Measurements from ENCODE around the gene FNIP2. TPM values are rescaled to one million over a fixed set of nuclear protein-coding genes. Genes with fewer than 3 reads are reported as not detected.

The FNIP2 gene
- total and polyA plus RNA-seq, 9 donors: 8.8 to 18.5 (median 13.3) TPM

DNA sequence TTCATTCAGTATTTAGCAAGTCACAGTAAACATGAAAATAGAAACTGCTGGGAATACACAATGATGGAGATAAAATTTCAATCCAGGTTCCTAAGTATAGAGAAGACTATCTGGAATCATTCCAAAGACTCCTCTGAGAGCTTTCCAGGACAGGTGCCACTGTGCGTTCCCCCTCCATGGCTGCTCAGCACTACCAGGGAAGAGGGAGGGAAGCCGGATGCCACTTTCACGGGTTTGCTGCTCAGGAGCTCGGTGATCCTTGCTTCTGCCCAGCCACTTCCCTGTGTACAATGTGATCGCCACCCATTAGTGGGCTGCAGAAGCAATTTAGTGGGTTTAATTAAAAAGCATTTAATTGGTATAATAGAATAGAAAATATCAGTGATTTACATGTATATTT lies 94.5 kb downstream of the FNIP2 start:
- H3K4me3 ChIP-seq (ENCODE audit: low read length): no peak overlapping the region
- DNase-seq: no peak
- H3K27ac ChIP-seq (ENCODE audit: low read length): no peak overlapping the region
- H3K36me3 ChIP-seq (ENCODE audit: control insufficient read depth, insufficient read depth, low read length): peaks cover 18% of the 10 kb centered on the region
- H3K9me3 ChIP-seq (replicated peaks; ENCODE audit: control insufficient read depth, low read depth, low read length): no peaks in the 10 kb centered on the region
- WGBS (ENCODE audit: insufficient coverage): 86% methylated on average over 1 of the region's 5 CpGs
- no peaks in the 10 kb centered on the region for H3K27me3 ChIP-seq (ENCODE audit: control insufficient read depth, insufficient read depth, low read length)
- H3K4me1 ChIP-seq (ENCODE audit: control insufficient read depth, insufficient read depth, low read length): no peaks in the 10 kb centered on the region

DNA sequence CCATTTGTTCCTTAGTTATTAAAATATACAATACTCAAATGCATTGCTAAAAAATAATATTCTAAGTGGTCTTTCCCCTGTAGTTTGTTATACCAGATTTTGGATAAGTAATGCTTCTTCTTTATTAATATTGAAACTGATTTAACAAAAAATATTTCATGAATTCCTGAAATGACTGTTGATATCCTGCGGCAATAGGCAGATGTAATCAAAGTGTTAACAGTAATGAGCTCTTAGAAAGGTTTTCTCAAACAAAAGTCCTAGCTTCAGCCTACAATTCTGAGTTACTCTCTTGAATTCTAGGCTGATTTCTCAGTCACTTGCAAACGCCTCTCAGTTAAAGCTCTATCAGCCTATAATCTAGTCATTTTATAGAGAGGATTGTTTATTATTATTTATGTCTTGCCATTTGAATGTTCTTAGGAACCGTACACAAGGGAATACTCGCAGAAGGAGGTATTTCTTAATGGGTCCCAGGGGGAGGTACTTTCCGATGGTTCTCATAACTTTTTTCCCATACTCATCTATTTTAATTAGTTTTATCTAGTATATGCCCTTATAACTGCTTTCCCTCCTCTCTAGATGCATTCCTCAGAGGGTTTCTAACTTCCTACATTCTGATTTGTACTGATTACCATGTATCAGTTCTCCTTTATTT lies 96.8 kb downstream of the FNIP2 start:
- H3K27ac ChIP-seq (ENCODE audit: low read length): no peak overlapping the region
- WGBS (ENCODE audit: insufficient coverage): 67% methylated on average over 1 of the region's 5 CpGs
- peaks cover 2% of the 10 kb centered on the region for H3K4me1 ChIP-seq (ENCODE audit: control insufficient read depth, insufficient read depth, low read length)
- no peaks in the 10 kb centered on the region for H3K27me3 ChIP-seq (ENCODE audit: control insufficient read depth, insufficient read depth, low read length)
- H3K36me3 ChIP-seq (ENCODE audit: control insufficient read depth, insufficient read depth, low read length): peaks cover 32% of the 10 kb centered on the region
- DNase-seq: peak; percentile 20
- H3K4me3 ChIP-seq (ENCODE audit: low read length): no peak overlapping the region
- H3K9me3 ChIP-seq (replicated peaks; ENCODE audit: control insufficient read depth, low read depth, low read length): no peaks in the 10 kb centered on the region

DNA sequence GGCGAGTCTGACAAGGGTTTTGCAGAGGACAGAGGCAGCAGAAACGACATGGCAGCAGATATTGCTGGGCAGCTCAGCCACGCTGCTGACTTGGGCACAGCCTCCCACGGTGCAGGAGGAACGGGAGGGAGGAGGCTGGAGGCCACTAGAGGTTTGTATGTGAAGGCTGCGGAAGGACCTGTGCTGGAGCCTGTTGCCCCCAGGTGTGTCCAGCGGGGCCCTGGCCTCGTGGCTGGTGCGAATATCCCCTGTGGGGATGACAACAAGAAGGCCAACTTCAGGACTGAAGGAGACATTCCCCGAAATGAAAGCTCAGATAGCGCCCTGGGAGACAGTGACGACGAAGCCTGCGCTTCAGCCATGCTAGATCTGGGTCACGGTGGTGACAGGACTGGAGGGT lies 100.2 kb downstream of the FNIP2 start:
- Histone ChIP-seq H3K4me1 (ENCODE audit: control insufficient read depth, insufficient read depth, low read length) (peaks cover 3% of the 10 kb centered on the region), H3K9me3 (replicated peaks; ENCODE audit: control insufficient read depth, low read depth, low read length) (no peaks in the 10 kb centered on the region), H3K27me3 (ENCODE audit: control insufficient read depth, insufficient read depth, low read length) (no peaks in the 10 kb centered on the region), H3K4me3 (ENCODE audit: low read length) (no peak overlapping the region), H3K36me3 (ENCODE audit: control insufficient read depth, insufficient read depth, low read length) (peaks cover 28% of the 10 kb centered on the region), H3K27ac (ENCODE audit: low read length) (no peak overlapping the region)
- no peak for DNase-seq
- 97% methylated on average over 15 of the region's 15 CpGs for WGBS (ENCODE audit: insufficient coverage)

DNA sequence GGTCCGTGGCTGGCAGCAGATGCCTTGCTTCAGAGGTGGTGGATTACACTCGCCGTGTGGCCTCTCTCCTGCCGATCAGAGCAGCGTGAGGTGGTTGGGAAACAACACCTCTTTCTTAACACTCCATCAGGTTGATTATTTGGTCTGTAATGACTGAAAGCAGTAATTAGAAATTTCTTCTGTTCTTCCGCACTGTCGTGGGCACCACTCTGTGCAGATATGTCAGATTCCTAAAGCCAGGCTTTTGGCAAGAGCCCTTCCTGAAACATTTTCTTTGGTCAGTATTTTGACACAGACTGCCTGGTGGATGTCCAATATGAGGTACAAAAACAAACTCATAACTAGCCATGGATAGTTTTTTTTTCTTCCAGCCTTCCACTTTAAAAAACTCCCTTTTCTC lies 100.9 kb downstream of the FNIP2 start:
- H3K27me3 ChIP-seq (ENCODE audit: control insufficient read depth, insufficient read depth, low read length): no peaks in the 10 kb centered on the region
- no peak overlapping the region for H3K4me3 ChIP-seq (ENCODE audit: low read length)
- H3K9me3 ChIP-seq (replicated peaks; ENCODE audit: control insufficient read depth, low read depth, low read length): no peaks in the 10 kb centered on the region
- peaks cover 28% of the 10 kb centered on the region for H3K36me3 ChIP-seq (ENCODE audit: control insufficient read depth, insufficient read depth, low read length)
- DNase-seq: no peak
- peaks cover 3% of the 10 kb centered on the region for H3K4me1 ChIP-seq (ENCODE audit: control insufficient read depth, insufficient read depth, low read length)
- H3K27ac ChIP-seq (ENCODE audit: low read length): no peak overlapping the region
- WGBS (ENCODE audit: insufficient coverage): 90% methylated on average over 2 of the region's 7 CpGs

DNA sequence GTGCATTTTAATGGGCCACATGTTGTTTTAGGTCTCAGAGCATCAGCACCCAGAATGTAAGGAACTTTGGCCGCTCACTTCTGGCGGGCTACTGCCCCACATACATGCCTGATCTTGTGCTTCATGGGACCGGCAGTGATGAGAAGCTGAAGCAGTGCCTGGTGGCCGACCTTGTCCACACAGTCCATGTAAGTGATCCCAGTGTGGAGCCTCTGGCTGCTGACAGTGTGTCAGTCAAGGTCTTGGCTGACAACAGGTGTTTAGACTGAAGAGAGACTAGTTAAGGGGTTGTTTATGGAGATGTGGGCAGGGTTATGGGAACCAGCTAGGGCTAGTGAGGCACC lies 101.4 kb downstream of the FNIP2 start:
- DNase-seq: peak; percentile 42
- Histone ChIP-seq H3K9me3 (replicated peaks; ENCODE audit: control insufficient read depth, low read depth, low read length) (no peaks in the 10 kb centered on the region), H3K4me1 (ENCODE audit: control insufficient read depth, insufficient read depth, low read length) (peaks cover 3% of the 10 kb centered on the region)

DNA sequence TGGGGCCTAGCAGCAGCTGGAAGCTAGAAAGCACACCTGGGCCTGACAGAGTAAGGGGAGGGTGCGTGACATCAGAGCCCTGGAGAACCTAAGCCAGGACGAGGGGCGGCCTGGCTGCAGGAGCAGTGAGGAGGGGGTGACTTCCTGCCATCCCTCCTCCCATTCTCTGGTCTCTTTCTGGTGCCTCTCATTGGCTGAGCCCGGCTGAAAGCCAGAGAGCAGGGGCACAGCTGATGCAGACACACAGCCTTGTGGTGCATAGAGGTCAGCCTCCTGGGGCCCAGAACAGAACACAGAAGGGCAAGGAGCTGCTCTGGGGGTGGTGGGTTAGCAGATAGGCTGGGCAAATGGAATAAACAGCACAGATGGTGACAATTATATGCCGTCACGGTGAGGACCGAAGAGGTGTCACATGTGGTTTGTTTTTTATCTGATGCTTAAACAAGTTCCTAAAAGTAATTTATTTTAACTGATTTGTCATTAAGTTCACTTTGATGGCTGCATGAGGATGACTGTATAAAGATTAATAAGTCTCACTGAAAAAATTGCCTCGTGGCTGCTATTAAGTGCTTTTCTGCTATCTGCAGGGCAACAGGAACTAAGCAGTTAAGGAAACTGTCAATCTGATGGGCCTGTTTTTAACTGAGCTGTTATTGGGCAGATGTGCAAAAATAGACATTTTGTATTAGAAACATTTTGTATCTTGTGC lies 102.0 kb downstream of the FNIP2 start:
- DNase-seq: no peak
- no peak overlapping the region for H3K27ac ChIP-seq (ENCODE audit: low read length)
- no peaks in the 10 kb centered on the region for H3K27me3 ChIP-seq (ENCODE audit: control insufficient read depth, insufficient read depth, low read length)
- peaks cover 3% of the 10 kb centered on the region for H3K4me1 ChIP-seq (ENCODE audit: control insufficient read depth, insufficient read depth, low read length)
- no peak overlapping the region for H3K4me3 ChIP-seq (ENCODE audit: low read length)
- 67% methylated on average over 3 of the region's 8 CpGs for WGBS (ENCODE audit: insufficient coverage)
- no peaks in the 10 kb centered on the region for H3K9me3 ChIP-seq (replicated peaks; ENCODE audit: control insufficient read depth, low read depth, low read length)
- H3K36me3 ChIP-seq (ENCODE audit: control insufficient read depth, insufficient read depth, low read length): peaks cover 28% of the 10 kb centered on the region

More for the DNA sequence above, 101.4 kb downstream of the FNIP2 start:
- H3K27me3 ChIP-seq (ENCODE audit: control insufficient read depth, insufficient read depth, low read length): no peaks in the 10 kb centered on the region
- no peak overlapping the region for H3K4me3 ChIP-seq (ENCODE audit: low read length)
- H3K36me3 ChIP-seq (ENCODE audit: control insufficient read depth, insufficient read depth, low read length): peaks cover 28% of the 10 kb centered on the region
- 64% methylated on average over 4 of the region's 4 CpGs for WGBS (ENCODE audit: insufficient coverage)
- H3K27ac ChIP-seq (ENCODE audit: low read length): no peak overlapping the region

DNA sequence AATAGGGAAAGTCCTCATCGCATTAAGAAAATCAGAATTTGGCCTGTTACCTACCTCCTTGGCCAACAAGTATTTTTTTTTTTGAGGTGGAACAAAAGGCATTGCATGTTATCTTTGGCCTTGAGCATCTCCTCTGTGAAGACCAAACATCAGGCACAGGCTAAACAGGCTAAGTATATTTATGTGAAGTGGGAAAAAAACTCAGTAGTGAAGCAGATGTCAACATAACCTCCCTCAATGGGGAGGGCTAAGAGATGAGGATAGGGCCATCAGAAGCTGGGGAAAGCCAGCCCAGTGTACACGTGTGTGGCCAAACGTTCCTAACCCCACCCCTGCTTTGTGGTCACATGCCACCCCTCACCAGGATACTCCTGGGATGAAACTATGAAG lies 102.5 kb downstream of the FNIP2 start:
- Histone ChIP-seq H3K4me1 (ENCODE audit: control insufficient read depth, insufficient read depth, low read length) (peaks cover 3% of the 10 kb centered on the region), H3K9me3 (replicated peaks; ENCODE audit: control insufficient read depth, low read depth, low read length) (no peaks in the 10 kb centered on the region), H3K36me3 (ENCODE audit: control insufficient read depth, insufficient read depth, low read length) (peaks cover 28% of the 10 kb centered on the region), H3K27ac (ENCODE audit: low read length) (no peak overlapping the region), H3K27me3 (ENCODE audit: control insufficient read depth, insufficient read depth, low read length) (no peaks in the 10 kb centered on the region), H3K4me3 (ENCODE audit: low read length) (no peak overlapping the region)
- no peak for DNase-seq
- WGBS (ENCODE audit: insufficient coverage): no CpG with 5 or more reads among the region's 3 CpGs

DNA sequence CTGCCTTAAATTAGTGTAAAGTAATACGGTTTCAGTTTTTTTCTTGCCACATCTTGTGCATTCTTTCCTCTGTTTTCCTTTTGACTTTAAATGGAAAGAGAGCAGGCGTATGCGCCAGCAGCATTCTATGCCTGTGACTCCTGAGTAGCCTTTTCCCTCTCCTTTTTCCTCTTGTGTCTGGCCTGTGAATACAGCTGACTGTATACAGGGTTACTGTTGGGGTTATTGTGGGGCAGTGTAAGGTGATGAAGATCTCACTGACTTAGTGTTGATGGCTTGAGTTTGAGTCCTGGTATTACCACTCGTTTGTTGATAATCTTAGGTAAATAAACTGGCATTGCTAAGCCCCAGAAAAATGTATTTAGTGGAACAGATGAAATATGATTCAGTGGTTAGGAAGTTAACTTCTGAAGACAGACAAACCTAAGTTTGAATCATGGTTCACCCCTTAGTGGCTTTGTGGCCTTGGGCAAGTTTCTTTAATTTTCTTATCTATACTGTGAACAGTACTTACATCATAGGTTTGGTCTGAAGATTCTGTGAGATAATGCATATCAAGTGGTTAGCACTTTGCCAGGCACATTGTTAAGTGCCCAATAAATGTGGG lies 105.1 kb downstream of the FNIP2 start:
- peak; percentile 79 for DNase-seq

DNA sequence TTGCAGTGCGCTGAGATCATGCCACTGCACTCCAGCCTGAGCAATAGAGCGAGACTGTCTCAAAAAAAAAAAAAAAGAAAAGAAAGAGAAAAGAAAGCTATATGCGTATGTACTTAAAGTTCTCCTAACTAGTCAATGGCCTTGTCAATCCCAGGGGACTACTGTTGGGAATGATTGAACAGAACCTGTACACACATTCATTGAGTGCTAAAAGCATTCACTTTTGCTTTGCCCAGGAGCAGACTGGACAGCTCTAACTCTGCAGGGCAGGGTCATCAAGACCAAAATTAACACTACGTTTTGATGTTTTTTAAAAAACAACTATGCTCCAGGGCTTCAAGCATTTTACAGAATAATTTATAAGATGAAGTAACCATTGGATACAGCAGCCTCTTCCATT lies 106.2 kb downstream of the FNIP2 start:
- no peak for DNase-seq
- Histone ChIP-seq H3K27me3 (ENCODE audit: control insufficient read depth, insufficient read depth, low read length) (no peaks in the 10 kb centered on the region), H3K27ac (ENCODE audit: low read length) (no peak overlapping the region), H3K4me3 (ENCODE audit: low read length) (no peak overlapping the region), H3K4me1 (ENCODE audit: control insufficient read depth, insufficient read depth, low read length) (peaks cover 3% of the 10 kb centered on the region), H3K9me3 (replicated peaks; ENCODE audit: control insufficient read depth, low read depth, low read length) (no peaks in the 10 kb centered on the region), H3K36me3 (ENCODE audit: control insufficient read depth, insufficient read depth, low read length) (peaks cover 11% of the 10 kb centered on the region)
- WGBS (ENCODE audit: insufficient coverage): 100% methylated on average over 1 of the region's 4 CpGs

More for the DNA sequence above, 105.1 kb downstream of the FNIP2 start:
- 60% methylated on average over 2 of the region's 4 CpGs for WGBS (ENCODE audit: insufficient coverage)
- no peak overlapping the region for H3K27ac ChIP-seq (ENCODE audit: low read length)
- peaks cover 3% of the 10 kb centered on the region for H3K4me1 ChIP-seq (ENCODE audit: control insufficient read depth, insufficient read depth, low read length)
- H3K36me3 ChIP-seq (ENCODE audit: control insufficient read depth, insufficient read depth, low read length): peaks cover 20% of the 10 kb centered on the region
- no peak overlapping the region for H3K4me3 ChIP-seq (ENCODE audit: low read length)
- no peaks in the 10 kb centered on the region for H3K9me3 ChIP-seq (replicated peaks; ENCODE audit: control insufficient read depth, low read depth, low read length)
- no peaks in the 10 kb centered on the region for H3K27me3 ChIP-seq (ENCODE audit: control insufficient read depth, insufficient read depth, low read length)

DNA sequence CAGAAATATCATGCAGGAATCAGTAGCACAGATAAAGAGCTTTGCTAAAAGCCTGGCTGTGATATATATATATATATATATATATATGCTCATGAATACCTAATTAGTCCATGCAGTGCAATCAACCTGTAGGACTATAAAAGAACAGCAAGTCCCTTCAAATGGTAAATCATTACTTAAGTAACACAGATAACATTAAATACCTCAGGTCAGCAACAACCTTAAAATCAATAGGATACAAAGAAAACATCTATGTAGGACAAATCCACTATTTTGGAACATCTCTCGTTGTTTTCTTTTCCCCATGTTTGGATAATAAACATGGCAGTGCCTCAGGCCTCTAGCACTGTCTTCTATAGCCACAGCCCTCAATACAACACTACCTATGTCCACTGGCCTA lies 106.6 kb downstream of the FNIP2 start:
- H3K4me1 ChIP-seq (ENCODE audit: control insufficient read depth, insufficient read depth, low read length): peaks cover 3% of the 10 kb centered on the region
- H3K36me3 ChIP-seq (ENCODE audit: control insufficient read depth, insufficient read depth, low read length): peaks cover 11% of the 10 kb centered on the region
- H3K9me3 ChIP-seq (replicated peaks; ENCODE audit: control insufficient read depth, low read depth, low read length): no peaks in the 10 kb centered on the region
- 100% methylated on average over 1 of the region's 1 CpG for WGBS (ENCODE audit: insufficient coverage)
- H3K27ac ChIP-seq (ENCODE audit: low read length): no peak overlapping the region
- no peak for DNase-seq
- H3K4me3 ChIP-seq (ENCODE audit: low read length): no peak overlapping the region
- H3K27me3 ChIP-seq (ENCODE audit: control insufficient read depth, insufficient read depth, low read length): no peaks in the 10 kb centered on the region
